Measurements from ENCODE around the gene NCAM1. TPM values are rescaled to one million over a fixed set of nuclear protein-coding genes. Genes with fewer than 3 reads are reported as not detected.

Gene NCAM1
- total RNA-seq, 3 donors from 2014 or later: 3.6 to 17.9 (median 6.1) TPM

DNA sequence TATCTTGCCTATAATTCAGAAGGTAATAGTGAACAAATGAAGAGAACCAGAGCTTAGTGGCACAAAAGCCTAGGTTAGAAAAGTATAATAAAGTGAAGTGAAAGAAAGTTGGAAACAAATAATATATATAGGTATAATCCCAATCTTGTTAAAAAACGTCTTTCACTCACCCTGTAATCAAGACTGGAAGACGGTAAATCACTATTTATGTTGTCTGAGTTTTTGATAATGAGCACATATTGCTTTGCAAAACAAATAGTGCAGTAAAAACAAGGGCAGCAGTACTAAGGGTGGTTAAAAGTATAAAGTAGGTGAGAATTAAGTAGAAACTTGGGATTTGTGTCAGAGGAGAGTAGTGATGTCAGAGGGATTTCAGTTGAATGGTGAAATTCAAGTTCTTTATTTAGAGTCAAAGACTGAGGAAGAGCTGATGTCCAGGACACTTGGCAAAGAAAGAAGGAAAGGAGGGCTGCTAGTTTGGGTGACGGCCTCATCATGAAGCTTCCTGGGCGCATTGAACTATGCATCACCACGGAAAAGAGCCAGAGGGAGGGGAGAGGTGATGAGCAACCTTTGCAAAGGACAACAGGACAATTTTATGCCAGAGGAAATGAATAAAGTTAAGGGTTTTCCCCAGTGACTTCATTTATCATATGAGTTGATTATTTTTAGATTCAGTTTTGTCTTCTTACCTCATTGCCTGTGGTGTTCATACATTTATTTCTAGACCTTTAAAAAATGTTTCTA lies 11.4 kb downstream of the NCAM1 start:
- no peak overlapping the region for H3K27ac ChIP-seq
- no peak overlapping the region for H3K4me3 ChIP-seq
- H3K27me3 ChIP-seq: no peaks in the 10 kb centered on the region
- DNase-seq (ENCODE audit: low spot score in 2 of 2): no peak
- no peaks in the 10 kb centered on the region for H3K9me3 ChIP-seq
- H3K4me1 ChIP-seq: no peaks in the 10 kb centered on the region
- TF ChIP-seq POLR2A (IDR thresholded peaks at IDR 0.05): no peak
- no peak for TF ChIP-seq CTCF (IDR thresholded peaks at IDR 0.05)
- no peak for TF ChIP-seq POLR2AphosphoS5 (IDR thresholded peaks at IDR 0.05)
- no peaks in the 10 kb centered on the region for H3K36me3 ChIP-seq
- intact Hi-C loops (cut with DNase I; ENCODE audit: low total_unique reads): no loop called here

DNA sequence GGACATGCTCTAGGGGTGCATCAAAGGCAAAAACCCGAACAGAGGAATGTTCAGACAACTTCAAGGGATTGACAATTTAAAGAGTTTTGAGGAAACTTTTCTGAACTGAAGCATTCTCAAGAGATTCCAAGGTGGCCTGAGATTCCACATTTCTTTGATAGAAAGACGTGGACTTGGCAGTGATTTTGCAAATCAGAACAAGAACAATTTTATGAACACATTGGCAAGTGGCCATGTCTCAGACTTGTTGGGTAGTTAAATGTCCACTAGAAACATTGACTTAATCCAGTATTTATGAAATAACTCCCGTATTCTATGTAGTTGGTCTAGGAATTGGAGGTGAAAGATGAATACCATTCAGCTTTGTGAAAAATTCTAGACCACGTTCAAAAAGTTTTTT lies 13.8 kb downstream of the NCAM1 start:
- intact Hi-C loops (cut with DNase I; ENCODE audit: low total_unique reads): no loop called here
- Histone ChIP-seq H3K36me3 (no peaks in the 10 kb centered on the region), H3K4me1 (no peaks in the 10 kb centered on the region), H3K27me3 (no peaks in the 10 kb centered on the region), H3K4me3 (no peak overlapping the region), H3K27ac (no peak overlapping the region), H3K9me3 (no peaks in the 10 kb centered on the region)
- DNase-seq (ENCODE audit: low spot score in 2 of 2): no peak
- TF ChIP-seq CTCF (IDR thresholded peaks at IDR 0.05): no peak
- no peak for TF ChIP-seq POLR2AphosphoS5 (IDR thresholded peaks at IDR 0.05)
- TF ChIP-seq POLR2A (IDR thresholded peaks at IDR 0.05): no peak

DNA sequence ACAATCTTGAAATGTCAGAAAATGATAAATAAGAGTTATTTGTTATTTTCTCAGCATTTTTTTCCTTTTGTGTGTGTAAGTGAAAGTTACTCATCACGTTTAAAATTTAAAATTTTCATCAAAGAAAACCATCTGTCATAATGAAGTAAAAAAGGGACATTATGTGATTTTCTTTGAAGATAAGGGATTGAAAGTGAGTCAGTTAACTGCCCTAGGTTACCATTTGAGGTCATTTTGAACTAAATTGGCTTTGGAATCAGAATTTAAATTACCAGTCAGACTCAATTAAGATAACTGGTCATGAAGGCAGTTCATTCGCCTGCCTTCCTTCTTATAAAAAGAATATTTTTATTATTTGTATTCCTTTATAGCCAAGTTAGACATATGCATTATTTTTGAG lies 14.3 kb downstream of the NCAM1 start:
- no peak overlapping the region for H3K27ac ChIP-seq
- intact Hi-C loops (cut with DNase I; ENCODE audit: low total_unique reads): no loop called here

DNA sequence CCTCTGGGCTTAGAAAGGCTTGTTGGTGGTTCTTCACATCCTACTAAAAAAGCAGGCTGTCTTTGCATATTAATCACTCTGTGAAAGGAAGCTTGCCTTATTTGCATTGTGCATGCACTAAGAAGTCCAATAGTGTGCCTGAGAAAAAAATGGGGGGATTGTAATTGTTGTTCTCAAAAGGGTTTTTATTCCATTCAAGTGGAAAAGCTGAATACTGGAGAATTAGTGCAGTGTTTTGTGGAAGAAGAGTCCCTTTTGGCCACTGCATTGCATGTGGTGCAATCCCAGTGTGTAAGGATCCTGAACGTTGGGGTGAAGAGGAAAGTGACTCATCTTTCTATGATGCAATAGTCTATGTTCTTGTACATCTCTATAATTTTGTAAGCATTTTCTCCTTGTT lies 16.5 kb downstream of the NCAM1 start:
- intact Hi-C loops (cut with DNase I; ENCODE audit: low total_unique reads): no loop called here
- H3K27ac ChIP-seq: no peak overlapping the region

More for the DNA sequence above, 14.3 kb downstream of the NCAM1 start:
- H3K9me3 ChIP-seq: no peaks in the 10 kb centered on the region
- TF ChIP-seq POLR2AphosphoS5 (IDR thresholded peaks at IDR 0.05) (no peak), CTCF (IDR thresholded peaks at IDR 0.05) (no peak), POLR2A (IDR thresholded peaks at IDR 0.05) (no peak)
- DNase-seq (ENCODE audit: low spot score in 2 of 2): no peak
- H3K36me3 ChIP-seq: no peaks in the 10 kb centered on the region
- no peaks in the 10 kb centered on the region for H3K27me3 ChIP-seq
- H3K4me3 ChIP-seq: no peak overlapping the region
- no peaks in the 10 kb centered on the region for H3K4me1 ChIP-seq

More for the DNA sequence above, 16.5 kb downstream of the NCAM1 start:
- Histone ChIP-seq H3K9me3 (no peaks in the 10 kb centered on the region), H3K4me1 (no peaks in the 10 kb centered on the region), H3K27me3 (no peaks in the 10 kb centered on the region), H3K4me3 (no peak overlapping the region), H3K36me3 (no peaks in the 10 kb centered on the region)
- no peak for TF ChIP-seq POLR2A (IDR thresholded peaks at IDR 0.05)
- no peak for TF ChIP-seq POLR2AphosphoS5 (IDR thresholded peaks at IDR 0.05)
- no peak for TF ChIP-seq CTCF (IDR thresholded peaks at IDR 0.05)
- no peak for DNase-seq (ENCODE audit: low spot score in 2 of 2)
